Measurements from ENCODE around the gene TMBIM1. TPM values are rescaled to one million over a fixed set of nuclear protein-coding genes. Genes with fewer than 3 reads are reported as not detected.
"Not testable (repeated sequence)": the region's sequence is repeated elsewhere in the genome, so short reads cannot be mapped to it uniquely, and the experiment has no call there.

The TMBIM1 gene
- total RNA-seq, 2 donors from 2014 or later: 324 to 369 TPM

GRCh38 chr2:218317303-218317630 lies 25.0 kb upstream of the TMBIM1 start:
- Histone ChIP-seq H3K4me1 (ENCODE audit: control insufficient read depth in 1 of 2, low read depth in 2 of 2) (peaks cover 2 to 4% of the 10 kb centered on the region in 2 donors), H3K4me3 (no peak overlapping the region), H3K9me3 (no peaks in the 10 kb centered on the region), H3K27me3 (replicated peaks; ENCODE audit: insufficient read depth) (no peaks in the 10 kb centered on the region), H3K27ac (no peak overlapping the region), H3K36me3 (no peaks in the 10 kb centered on the region)
- no peak for TF ChIP-seq CTCF (IDR thresholded peaks at IDR 0.05)
- DNase-seq (ENCODE audit: low spot score): no peak
- ATAC-seq (ENCODE audit: insufficient number of reproducible peaks, low FRiP score, low read depth): no peak

- no peak for TF ChIP-seq CTCF (IDR thresholded peaks at IDR 0.05)
- H3K36me3 ChIP-seq: no peaks in the 10 kb centered on the region
- H3K4me1 ChIP-seq (ENCODE audit: control insufficient read depth in 1 of 2, low read depth in 2 of 2): no peaks in the 10 kb centered on the region
- no peak for ATAC-seq (ENCODE audit: insufficient number of reproducible peaks, low FRiP score, low read depth)
- H3K4me3 ChIP-seq: no peak overlapping the region
- no peak overlapping the region for H3K27ac ChIP-seq
- H3K27me3 ChIP-seq (replicated peaks; ENCODE audit: insufficient read depth): no peaks in the 10 kb centered on the region
- no peaks in the 10 kb centered on the region for H3K9me3 ChIP-seq
- DNase-seq (ENCODE audit: low spot score): no peak
Observed at GRCh38 chr2:218315397-218315796, 23.1 kb upstream of the TMBIM1 start.

GRCh38 chr2:218314764-218315163 lies 22.5 kb upstream of the TMBIM1 start:
- H3K9me3 ChIP-seq; H3K27ac ChIP-seq; ATAC-seq (ENCODE audit: insufficient number of reproducible peaks, low FRiP score, low read depth); H3K27me3 ChIP-seq (replicated peaks; ENCODE audit: insufficient read depth); H3K4me1 ChIP-seq (ENCODE audit: control insufficient read depth in 1 of 2, low read depth in 2 of 2); H3K4me3 ChIP-seq; DNase-seq (ENCODE audit: low spot score); H3K36me3 ChIP-seq: not testable (repeated sequence)

- no peaks in the 10 kb centered on the region for H3K27me3 ChIP-seq (replicated peaks; ENCODE audit: insufficient read depth)
- H3K4me1 ChIP-seq (ENCODE audit: control insufficient read depth in 1 of 2, low read depth in 2 of 2): no peaks in the 10 kb centered on the region
- H3K36me3 ChIP-seq: no peaks in the 10 kb centered on the region
- DNase-seq (ENCODE audit: low spot score): no peak
- H3K9me3 ChIP-seq: no peaks in the 10 kb centered on the region
- no peak overlapping the region for H3K27ac ChIP-seq
- ATAC-seq (ENCODE audit: insufficient number of reproducible peaks, low FRiP score, low read depth): no peak
- no peak for TF ChIP-seq CTCF (IDR thresholded peaks at IDR 0.05)
- no peak overlapping the region for H3K4me3 ChIP-seq
Observed at GRCh38 chr2:218313356-218313755, 21.1 kb upstream of the TMBIM1 start.

- Histone ChIP-seq H3K27me3 (replicated peaks; ENCODE audit: insufficient read depth) (no peaks in the 10 kb centered on the region), H3K36me3 (no peaks in the 10 kb centered on the region), H3K9me3 (no peaks in the 10 kb centered on the region), H3K4me1 (ENCODE audit: control insufficient read depth in 1 of 2, low read depth in 2 of 2) (no peaks in the 10 kb centered on the region), H3K27ac (no peak overlapping the region), H3K4me3 (no peak overlapping the region)
- ATAC-seq (ENCODE audit: insufficient number of reproducible peaks, low FRiP score, low read depth): no peak
- no peak for DNase-seq (ENCODE audit: low spot score)
- TF ChIP-seq CTCF (IDR thresholded peaks at IDR 0.05): no peak
Observed at GRCh38 chr2:218312267-218312756, 20.0 kb upstream of the TMBIM1 start.

GRCh38 chr2:218311541-218312266 lies 19.4 kb upstream of the TMBIM1 start:
- H3K9me3 ChIP-seq; H3K36me3 ChIP-seq; ATAC-seq (ENCODE audit: insufficient number of reproducible peaks, low FRiP score, low read depth); H3K27me3 ChIP-seq (replicated peaks; ENCODE audit: insufficient read depth); H3K27ac ChIP-seq; H3K4me3 ChIP-seq; DNase-seq (ENCODE audit: low spot score); H3K4me1 ChIP-seq (ENCODE audit: control insufficient read depth in 1 of 2, low read depth in 2 of 2): not testable (repeated sequence)

Data from thoracic aorta (tissue), 2 donors.